ENCODE data around the gene CAPN10.

- TF ChIP-seq, protein P1, sequence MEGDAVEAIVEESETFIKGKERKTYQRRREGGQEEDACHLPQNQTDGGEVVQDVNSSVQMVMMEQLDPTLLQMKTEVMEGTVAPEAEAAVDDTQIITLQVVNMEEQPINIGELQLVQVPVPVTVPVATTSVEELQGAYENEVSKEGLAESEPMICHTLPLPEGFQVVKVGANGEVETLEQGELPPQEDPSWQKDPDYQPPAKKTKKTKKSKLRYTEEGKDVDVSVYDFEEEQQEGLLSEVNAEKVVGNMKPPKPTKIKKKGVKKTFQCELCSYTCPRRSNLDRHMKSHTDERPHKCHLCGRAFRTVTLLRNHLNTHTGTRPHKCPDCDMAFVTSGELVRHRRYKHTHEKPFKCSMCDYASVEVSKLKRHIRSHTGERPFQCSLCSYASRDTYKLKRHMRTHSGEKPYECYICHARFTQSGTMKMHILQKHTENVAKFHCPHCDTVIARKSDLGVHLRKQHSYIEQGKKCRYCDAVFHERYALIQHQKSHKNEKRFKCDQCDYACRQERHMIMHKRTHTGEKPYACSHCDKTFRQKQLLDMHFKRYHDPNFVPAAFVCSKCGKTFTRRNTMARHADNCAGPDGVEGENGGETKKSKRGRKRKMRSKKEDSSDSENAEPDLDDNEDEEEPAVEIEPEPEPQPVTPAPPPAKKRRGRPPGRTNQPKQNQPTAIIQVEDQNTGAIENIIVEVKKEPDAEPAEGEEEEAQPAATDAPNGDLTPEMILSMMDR (IDR thresholded peaks at IDR 0.05) = no peak
- no peak for TF ChIP-seq POLR2A (IDR thresholded peaks at IDR 0.05)
Measured at GRCh38 chr2:240582781-240583180, 3.8 kb upstream of the CAPN10 start.

Data from uterus (tissue), 2 donors.